ENCODE data around the gene PDE4D. TPM values are rescaled to one million over a fixed set of nuclear protein-coding genes. Genes with fewer than 3 reads are reported as not detected.

The PDE4D gene
- total RNA-seq, 1 experiment from 2014 or later: 3.3 TPM

GRCh38 chr5:59731809-59732208 lies 161.7 kb downstream of the PDE4D start:
- ChIA-PET POLR2A (no interaction called here), CTCF (interaction anchor here (0.6 kb wide), 1 partner anchor 68 kb away, joined by 3 read pairs; no protein-coding TSS in a partner anchor)
- TF ChIP-seq NFYB (CRISPR knock-in tag; conservative IDR thresholded peaks at IDR 0.05; ENCODE audit: low read depth): no peak
- no peak for TF ChIP-seq CDX4 (CRISPR knock-in tag; IDR thresholded peaks at IDR 0.05; ENCODE audit: borderline replicate concordance)
- no peak for TF ChIP-seq MYBL2 (CRISPR knock-in tag; IDR thresholded peaks at IDR 0.05)
- no peak for TF ChIP-seq OVOL2 (CRISPR knock-in tag; IDR thresholded peaks at IDR 0.05; ENCODE audit: borderline replicate concordance)
- no peak for TF ChIP-seq FOXP1 (CRISPR knock-in tag; IDR thresholded peaks at IDR 0.05; ENCODE audit: borderline replicate concordance)
- no peak for TF ChIP-seq ATF2 (CRISPR knock-in tag; IDR thresholded peaks at IDR 0.05; ENCODE audit: borderline replicate concordance, low read depth)
- no peak for TF ChIP-seq CREB1 (CRISPR knock-in tag; IDR thresholded peaks at IDR 0.05)
- TF ChIP-seq ZMAT4 (CRISPR knock-in tag; IDR thresholded peaks at IDR 0.05): no peak
- no peak for TF ChIP-seq ZNF281 (CRISPR knock-in tag; IDR thresholded peaks at IDR 0.05)
- no peaks in the 10 kb centered on the region for H3K36me3 Mint-ChIP-seq
- peaks cover 7% of the 10 kb centered on the region for H3K4me1 Mint-ChIP-seq
- H3K4me3 Mint-ChIP-seq: no peak overlapping the region
- DNase-seq (ENCODE audit: low spot score) (no peak), ATAC-seq (no peak)
- H3K9me3 Mint-ChIP-seq: no peaks in the 10 kb centered on the region
- no peak overlapping the region for H3K27ac Mint-ChIP-seq
- H3K27me3 Mint-ChIP-seq (ENCODE audit: low read depth): no peaks in the 10 kb centered on the region

- CTCF ChIA-PET: no interaction called here
- no peak overlapping the region for H3K4me3 Mint-ChIP-seq
- H3K27ac Mint-ChIP-seq: no peak overlapping the region
- ATAC-seq (no peak), DNase-seq (ENCODE audit: low spot score) (no peak)
- peaks cover 12% of the 10 kb centered on the region for H3K4me1 Mint-ChIP-seq
- H3K9me3 Mint-ChIP-seq: no peaks in the 10 kb centered on the region
- POLR2A ChIA-PET: no interaction called here
- TF ChIP-seq ELF4 (CRISPR knock-in tag; IDR thresholded peaks at IDR 0.05; ENCODE audit: low read depth): no peak
- no peak for TF ChIP-seq SOX15 (CRISPR knock-in tag; IDR thresholded peaks at IDR 0.05)
- no peak for TF ChIP-seq ZNF138 (CRISPR knock-in tag; conservative IDR thresholded peaks at IDR 0.05)
- TF ChIP-seq IRF1 (CRISPR knock-in tag; IDR thresholded peaks at IDR 0.05): no peak
- TF ChIP-seq ATF6 (CRISPR knock-in tag; IDR thresholded peaks at IDR 0.05): no peak
- TF ChIP-seq USF1 (CRISPR knock-in tag; IDR thresholded peaks at IDR 0.05): no peak
- TF ChIP-seq PREB (CRISPR knock-in tag; IDR thresholded peaks at IDR 0.05; ENCODE audit: borderline replicate concordance): no peak
- no peaks in the 10 kb centered on the region for H3K27me3 Mint-ChIP-seq (ENCODE audit: low read depth)
- H3K36me3 Mint-ChIP-seq: no peaks in the 10 kb centered on the region
Observed at GRCh38 chr5:59729820-59730219, 163.7 kb downstream of the PDE4D start.
